ENCODE results near the gene ANKRD18B.
A peak's percentile ranks its signal among the peaks of the same experiment; 100 is the strongest.
"Not testable (repeated sequence)": the region's sequence is repeated elsewhere in the genome, so short reads cannot be mapped to it uniquely, and the experiment has no call there.

Gene ANKRD18B

GRCh38 chr9:33587799-33588198, 63.7 kb downstream of the ANKRD18B start:
- DNase-seq (ENCODE audit: low spot score); in situ Hi-C loops (cut with MboI; ENCODE audit: low pct_unique_long_range_greater_than_20kb, low sequenced_read_pairs, unreplicated experiment): not testable (repeated sequence)

- in situ Hi-C loops (cut with MboI; ENCODE audit: low pct_unique_long_range_greater_than_20kb, low sequenced_read_pairs, unreplicated experiment): not testable (repeated sequence)
These were observed 64.8 kb downstream of the ANKRD18B start for GRCh38 chr9:33588876-33589275.

GRCh38 chr9:33590857-33591256, 66.8 kb downstream of the ANKRD18B start:
- in situ Hi-C loops (cut with MboI; ENCODE audit: low pct_unique_long_range_greater_than_20kb, low sequenced_read_pairs, unreplicated experiment); DNase-seq (ENCODE audit: low spot score): not testable (repeated sequence)

More at GRCh38 chr9:33588876-33589275, 64.8 kb downstream of the ANKRD18B start:
- not testable (repeated sequence) for DNase-seq (ENCODE audit: low spot score)

GRCh38 chr9:33596974-33597373, 72.9 kb downstream of the ANKRD18B start:
- in situ Hi-C loops (cut with MboI; ENCODE audit: low pct_unique_long_range_greater_than_20kb, low sequenced_read_pairs, unreplicated experiment); DNase-seq (ENCODE audit: low spot score): not testable (repeated sequence)

GRCh38 chr9:33597386-33597785, 73.3 kb downstream of the ANKRD18B start:
- in situ Hi-C loops (cut with MboI; ENCODE audit: low pct_unique_long_range_greater_than_20kb, low sequenced_read_pairs, unreplicated experiment); DNase-seq (ENCODE audit: low spot score): not testable (repeated sequence)

- DNase-seq (ENCODE audit: low spot score); in situ Hi-C loops (cut with MboI; ENCODE audit: low pct_unique_long_range_greater_than_20kb, low sequenced_read_pairs, unreplicated experiment): not testable (repeated sequence)
These were observed 74.8 kb downstream of the ANKRD18B start for GRCh38 chr9:33598796-33599379.

- DNase-seq (ENCODE audit: low spot score); in situ Hi-C loops (cut with MboI; ENCODE audit: low pct_unique_long_range_greater_than_20kb, low sequenced_read_pairs, unreplicated experiment): not testable (repeated sequence)
These were observed 76.9 kb downstream of the ANKRD18B start for GRCh38 chr9:33600911-33601310.

- peak; percentile 17 for DNase-seq (ENCODE audit: low spot score)
- in situ Hi-C loops (cut with MboI; ENCODE audit: low pct_unique_long_range_greater_than_20kb, low sequenced_read_pairs, unreplicated experiment): not testable (repeated sequence)
These were observed 80.2 kb downstream of the ANKRD18B start for GRCh38 chr9:33604249-33604648.

- in situ Hi-C loops (cut with MboI; ENCODE audit: low pct_unique_long_range_greater_than_20kb, low sequenced_read_pairs, unreplicated experiment); DNase-seq (ENCODE audit: low spot score): not testable (repeated sequence)
These were observed 80.9 kb downstream of the ANKRD18B start for GRCh38 chr9:33604936-33605335.

GRCh38 chr9:33611358-33611757, 87.3 kb downstream of the ANKRD18B start:
- in situ Hi-C loops (cut with MboI; ENCODE audit: low pct_unique_long_range_greater_than_20kb, low sequenced_read_pairs, unreplicated experiment): no loop called here
- no peak for TF ChIP-seq CTCF (IDR thresholded peaks at IDR 0.05; ENCODE audit: extremely low read depth, insufficient read depth, missing control alignments)
- no peak for DNase-seq (ENCODE audit: low spot score)

GRCh38 chr9:33612410-33612809, 88.4 kb downstream of the ANKRD18B start:
- in situ Hi-C loops (cut with MboI; ENCODE audit: low pct_unique_long_range_greater_than_20kb, low sequenced_read_pairs, unreplicated experiment); DNase-seq (ENCODE audit: low spot score): not testable (repeated sequence)

- in situ Hi-C loops (cut with MboI; ENCODE audit: low pct_unique_long_range_greater_than_20kb, low sequenced_read_pairs, unreplicated experiment): no loop called here
- no peak for DNase-seq (ENCODE audit: low spot score)
These were observed 90.1 kb downstream of the ANKRD18B start for GRCh38 chr9:33614001-33614687.

GRCh38 chr9:33618370-33618769, 94.3 kb downstream of the ANKRD18B start:
- DNase-seq (ENCODE audit: low spot score); in situ Hi-C loops (cut with MboI; ENCODE audit: low pct_unique_long_range_greater_than_20kb, low sequenced_read_pairs, unreplicated experiment): not testable (repeated sequence)

More at GRCh38 chr9:33614001-33614687, 90.1 kb downstream of the ANKRD18B start:
- TF ChIP-seq CTCF (IDR thresholded peaks at IDR 0.05; ENCODE audit: extremely low read depth, insufficient read depth, missing control alignments): no peak

Measured in GM13977 (cell line).